Uterus (tissue), 4 donors: Measurements from ENCODE around the gene LRP10. TPM values are rescaled to one million over a fixed set of nuclear protein-coding genes. Genes with fewer than 3 reads are reported as not detected.

ENCODE experiments used
- DNase-seq, 2 donors: peaks; one replicate each; pipeline ENCODE4 v3.0.0-alpha.2; 2019 to 2020
- H3K27ac ChIP-seq, 2 donors: fragments of 200-600 bp; sonication (generic); 1 replicate in 1 of 2; 2 replicates in 1 of 2; pipeline ENCODE4 v1.5.1; 2016 to 2018
- H3K27me3 ChIP-seq, 2 donors: fragments of 200-600 bp; sonication (generic); one replicate each; pipeline ENCODE4 v1.5.1; 2018 to 2019; ENCODE audit warnings: control low read depth in 1 of 2
- H3K36me3 ChIP-seq, 2 donors: fragments of 200-600 bp; sonication (generic); one replicate each; pipeline ENCODE4 v1.5.1; 2019; ENCODE audit warnings: control low read depth in 1 of 2
- H3K4me1 ChIP-seq, 2 donors: fragments of 200-600 bp; sonication (generic); one replicate each; pipeline ENCODE4 v1.5.1; 2018 to 2019; ENCODE audit warnings: control low read depth in 1 of 2
- H3K4me3 ChIP-seq, 2 donors: fragments of 200-600 bp; sonication (generic); 1 replicate in 1 of 2; 2 replicates in 1 of 2; pipeline ENCODE4 v1.5.1; 2018 to 2019; ENCODE audit warnings: mild to moderate bottlenecking in 1 of 2
- H3K9me3 ChIP-seq, 2 donors: fragments of 200-600 bp; sonication (generic); one replicate each; pipeline ENCODE4 v1.5.1; 2019; ENCODE audit warnings: control low read depth in 1 of 2
- CTCF ChIP-seq, 4 experiments: fragments of 200-600 bp in 2 of 4; fragments of 450-650 bp in 2 of 4; sonication (generic) in 2 of 4; IDR thresholded peaks; one replicate each; pipeline ENCODE4 v1.5.1; 2016 to 2019; ENCODE audit warnings: antibody characterized with exemption in 4 of 4, mild to moderate bottlenecking in 2 of 4, moderate library complexity in 1 of 4
- POLR2A ChIP-seq, 2 donors: fragments of 450-650 bp; IDR thresholded peaks; one replicate each; pipeline ENCODE4 v1.6.1; 2016; ENCODE audit warnings: antibody characterized with exemption in 2 of 2, mild to moderate bottlenecking in 1 of 2, moderate library complexity in 1 of 2
- intact Hi-C: fragments of 100-400 bp; cut with DNase I; formaldehyde crosslinking; loops from one replicate; pipeline ENCODE4 v1.15.1; 2023; ENCODE audit warnings: low total_unique reads
- total RNA-seq, 4 donors: library from RNA; depleted of rRNA in 3 of 4; stranded (reverse); fragments of >200 nt in 3 of 4; gene quantifications; one replicate each; pipeline versions ENCODE4 v1.1.0 to v1.2.4, GENCODE V29; 2014 to 2023
- donor health status: DM: yes; HTN: yes; CAD: no.

Gene LRP10
- total RNA-seq, 4 donors from 2014 or later: 27.4 to 140 (median 37.5) TPM

- intact Hi-C loops: no loop called here
- no peaks in the 10 kb centered on the region for H3K36me3 ChIP-seq
- H3K27me3 ChIP-seq: no peaks in the 10 kb centered on the region
- H3K27ac ChIP-seq: no peak overlapping the region
- no peak overlapping the region for H3K4me3 ChIP-seq
- DNase-seq: no peak
- TF ChIP-seq POLR2A (IDR thresholded peaks at IDR 0.05) (no peak), CTCF (IDR thresholded peaks at IDR 0.05) (no peak)
- peaks cover 0 to 10% of the 10 kb centered on the region in 2 donors for H3K4me1 ChIP-seq
- H3K9me3 ChIP-seq: no peaks in the 10 kb centered on the region
Measured at GRCh38 chr14:22925513-22925912, 54.0 kb downstream of the LRP10 start.

DNA sequence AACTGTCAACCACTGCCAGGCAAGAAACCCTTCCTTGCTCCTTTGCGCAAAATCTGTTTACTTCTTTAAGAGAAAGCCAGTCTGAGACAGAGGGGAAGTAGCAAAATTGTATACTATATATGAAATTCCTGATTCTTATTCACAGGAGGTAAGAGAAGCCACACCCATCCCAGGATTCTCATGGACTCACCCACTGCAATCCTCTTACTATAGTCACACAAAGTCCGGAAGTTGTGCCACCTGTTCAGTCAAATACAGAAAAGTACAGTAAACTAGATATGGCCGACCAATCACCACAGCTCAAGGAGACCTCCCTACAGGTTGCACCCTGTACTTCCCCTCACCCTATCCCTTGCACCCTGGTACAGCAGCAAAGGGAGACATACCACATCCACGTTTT is 54.8 kb downstream of the LRP10 start:
- H3K36me3 ChIP-seq: no peaks in the 10 kb centered on the region
- H3K27me3 ChIP-seq: no peaks in the 10 kb centered on the region
- TF ChIP-seq POLR2A (IDR thresholded peaks at IDR 0.05) (no peak), CTCF (IDR thresholded peaks at IDR 0.05) (no peak)
- intact Hi-C loops: no loop called here
- DNase-seq: no peak
- H3K27ac ChIP-seq: no peak overlapping the region
- H3K4me3 ChIP-seq: no peak overlapping the region
- no peaks in the 10 kb centered on the region for H3K9me3 ChIP-seq
- peaks cover 0 to 10% of the 10 kb centered on the region in 2 donors for H3K4me1 ChIP-seq

- no peaks in the 10 kb centered on the region for H3K27me3 ChIP-seq
- DNase-seq: no peak
Measured at GRCh38 chr14:22928237-22929103, 56.9 kb downstream of the LRP10 start.

GRCh38 chr14:22929104-22929960 is 57.8 kb downstream of the LRP10 start, which contains the start of gene PRMT5:
PRMT5 (minus strand) TSS chr14:22929376; CDS start chr14:22929361, 15 bp downstream.
- TF ChIP-seq POLR2A (IDR thresholded peaks at IDR 0.05): peak; percentile 69 to 80
- peak in 2 of 4 experiments; percentile 27 to 46 for TF ChIP-seq CTCF (IDR thresholded peaks at IDR 0.05)
- H3K27me3 ChIP-seq: no peaks in the 10 kb centered on the region
- intact Hi-C loops: no loop called here

More at GRCh38 chr14:22928237-22929103, 56.9 kb downstream of the LRP10 start:
- no peaks in the 10 kb centered on the region for H3K9me3 ChIP-seq
- H3K36me3 ChIP-seq: no peaks in the 10 kb centered on the region
- no peak for TF ChIP-seq CTCF (IDR thresholded peaks at IDR 0.05)
- no peak for TF ChIP-seq POLR2A (IDR thresholded peaks at IDR 0.05)
- intact Hi-C loops: no loop called here
- peak overlapping the region; percentile 96 to 97 for H3K4me3 ChIP-seq
- peak overlapping the region; percentile 87 to 95 for H3K27ac ChIP-seq
- H3K4me1 ChIP-seq: peaks cover 0 to 10% of the 10 kb centered on the region in 2 donors

More at GRCh38 chr14:22929104-22929960, 57.8 kb downstream of the LRP10 start, which contains the start of gene PRMT5:
- Histone ChIP-seq H3K4me1 (peaks cover 0 to 10% of the 10 kb centered on the region in 2 donors), H3K27ac (peak within 1 kb of the TSS; percentile 87 to 95), H3K4me3 (peak within 1 kb of the TSS; percentile 96 to 97), H3K9me3 (no peaks in the 10 kb centered on the region), H3K36me3 (no peaks in the 10 kb centered on the region)
- DNase-seq: peak; percentile 99 to 100
